ENCODE results near the gene ORC2. TPM values are rescaled to one million over a fixed set of nuclear protein-coding genes. Genes with fewer than 3 reads are reported as not detected.
"Not testable (repeated sequence)": the region's sequence is repeated elsewhere in the genome, so short reads cannot be mapped to it uniquely, and the experiment has no call there.

ORC2 gene
- total RNA-seq, 2 donors from 2014 or later: 19.2 to 21.3 TPM

GRCh38 chr2:200944467-200945394, 18.7 kb downstream of the ORC2 start:
- intact Hi-C loops (cut with DNase I): no loop called here
- no peak for DNase-seq (ENCODE audit: low spot score)

DNA sequence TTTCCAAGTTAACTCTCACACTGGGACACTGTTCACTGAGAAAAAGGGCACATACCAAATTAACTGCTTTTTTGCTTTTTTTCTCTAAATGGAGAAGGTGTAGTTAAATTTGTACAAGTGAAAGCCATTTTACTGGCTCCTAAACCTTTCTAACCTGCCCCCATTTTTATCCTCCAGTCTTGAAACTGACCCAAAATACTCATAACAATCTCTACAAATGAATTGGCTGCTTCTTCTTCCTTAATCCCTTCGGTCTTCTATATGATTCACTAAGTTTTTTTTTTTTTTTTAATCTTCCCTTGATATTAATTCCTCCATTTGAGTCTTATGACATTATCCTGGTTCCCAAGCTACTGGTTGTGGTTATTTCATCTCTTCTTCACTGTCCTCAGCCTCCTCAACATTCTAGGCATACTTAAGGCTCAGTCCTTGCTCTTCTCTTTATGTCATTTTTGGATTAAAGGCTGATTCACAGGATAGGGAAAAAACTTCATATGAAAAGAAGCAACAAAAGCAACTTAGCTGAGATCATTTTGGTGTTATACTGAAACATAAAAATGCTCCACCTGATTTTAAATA, 19.8 kb downstream of the ORC2 start:
- intact Hi-C loops (cut with DNase I): no loop called here

DNA sequence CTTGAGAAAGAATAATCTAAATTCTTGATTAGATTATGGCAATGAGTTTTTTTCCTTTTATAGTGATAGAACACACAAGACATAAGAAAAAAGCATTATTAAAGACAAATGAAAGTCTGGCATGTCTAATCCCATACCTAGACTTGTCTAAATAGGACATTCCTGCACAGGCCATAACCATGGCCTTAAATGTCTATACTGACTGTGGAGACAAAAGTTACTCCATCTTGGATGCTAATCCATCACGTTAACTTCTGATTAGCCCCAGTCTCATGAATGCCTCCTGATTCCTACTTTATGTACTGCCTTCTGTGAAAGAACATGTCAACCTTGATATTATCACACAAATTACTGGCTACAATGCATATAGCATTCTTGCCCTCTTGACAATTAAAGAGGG, 23.6 kb downstream of the ORC2 start:
- no peak for DNase-seq (ENCODE audit: low spot score)
- intact Hi-C loops (cut with DNase I): no loop called here

More for the DNA sequence above, 19.8 kb downstream of the ORC2 start:
- no peak for DNase-seq (ENCODE audit: low spot score)

- no peak for DNase-seq (ENCODE audit: low spot score)
- intact Hi-C loops (cut with DNase I): no loop called here
Observed at GRCh38 chr2:200930947-200931626, 32.4 kb downstream of the ORC2 start.

DNA sequence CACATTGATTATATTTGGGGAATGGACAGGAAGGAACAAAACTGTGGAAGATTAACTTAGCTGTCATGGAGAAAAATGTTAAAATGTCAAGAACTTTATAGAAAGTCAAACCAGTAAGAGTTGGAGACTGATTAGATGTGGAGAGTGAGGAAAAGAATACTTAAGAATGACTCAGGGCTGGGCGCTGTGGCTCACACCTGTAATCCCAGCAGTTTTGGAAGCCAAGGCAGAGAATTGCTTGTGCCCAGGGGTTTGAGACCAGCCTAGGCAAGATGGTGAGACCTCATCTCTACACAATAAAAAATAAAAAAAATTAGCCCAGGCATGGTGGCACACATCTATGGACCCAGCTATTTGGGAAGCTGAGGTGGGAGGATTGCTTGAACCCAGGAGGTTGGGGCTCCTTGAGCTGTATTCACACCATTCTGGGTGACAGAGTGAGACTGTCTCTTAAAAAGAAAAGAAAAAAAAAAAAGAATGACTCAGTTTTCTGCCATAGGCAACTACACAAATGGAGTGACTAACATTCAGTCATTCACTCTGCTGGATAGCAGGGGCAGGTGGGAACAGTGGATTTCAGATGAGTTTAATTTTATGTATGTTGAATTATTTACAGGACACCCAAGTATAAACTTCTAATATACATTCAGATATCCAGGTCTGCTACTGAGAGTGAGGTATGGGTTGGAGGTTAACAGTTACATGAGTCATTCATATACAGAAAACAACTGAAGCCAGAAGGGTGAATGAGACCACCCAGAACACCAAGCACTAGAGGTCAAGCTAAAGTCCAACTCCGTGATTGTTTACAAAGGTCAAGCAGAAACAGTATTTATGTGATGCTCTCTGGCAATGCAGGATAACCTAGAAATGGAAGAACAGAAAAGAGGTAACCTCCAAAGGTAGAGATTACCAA, 33.9 kb downstream of the ORC2 start:
- no peak for DNase-seq (ENCODE audit: low spot score)
- intact Hi-C loops (cut with DNase I): no loop called here

- intact Hi-C loops (cut with DNase I): no loop called here
- no peak for DNase-seq (ENCODE audit: low spot score)
Observed at GRCh38 chr2:200922439-200922838, 41.0 kb downstream of the ORC2 start.

- intact Hi-C loops (cut with DNase I): loop anchor here in 1 of 2 donors (10.0 kb wide), 1 partner anchor 251 kb away; no protein-coding TSS in a partner anchor
- DNase-seq (ENCODE audit: low spot score): no peak
Observed at GRCh38 chr2:200913654-200914053, 49.8 kb downstream of the ORC2 start.

- DNase-seq (ENCODE audit: low spot score): no peak
- intact Hi-C loops (cut with DNase I): loop anchor here in 1 of 2 donors (10.0 kb wide), 1 partner anchor 255 kb away; no protein-coding TSS in a partner anchor
Observed at GRCh38 chr2:200909958-200910357, 53.5 kb downstream of the ORC2 start.

GRCh38 chr2:200905618-200906296, 57.7 kb downstream of the ORC2 start:
- intact Hi-C loops (cut with DNase I): no loop called here

GRCh38 chr2:200901459-200902072, 61.9 kb downstream of the ORC2 start:
- no peak for DNase-seq (ENCODE audit: low spot score)
- intact Hi-C loops (cut with DNase I): loop anchor here in 1 of 2 donors (5.0 kb wide), 1 partner anchor 276 kb away; no protein-coding TSS in a partner anchor

More at GRCh38 chr2:200905618-200906296, 57.7 kb downstream of the ORC2 start:
- peak; percentile 89 for DNase-seq (ENCODE audit: low spot score)

DNA sequence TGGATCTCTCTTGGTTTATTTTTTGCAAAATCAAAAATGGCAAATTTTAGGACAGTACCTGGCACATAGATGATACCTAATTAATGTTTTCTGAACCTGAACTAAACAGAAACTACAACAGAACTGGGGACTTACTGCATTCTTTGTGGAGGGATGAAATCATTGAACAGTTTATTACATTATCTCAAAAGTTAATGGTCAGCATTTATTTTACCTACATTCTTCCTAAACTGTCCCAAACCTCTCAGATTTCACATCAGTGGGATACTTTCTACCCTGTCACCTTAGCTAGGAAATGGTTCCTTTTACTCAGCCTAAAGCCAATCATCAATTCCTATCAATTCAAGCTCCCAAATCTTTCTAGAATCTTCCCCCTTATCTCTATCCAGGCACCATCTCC, 64.0 kb downstream of the ORC2 start:
- intact Hi-C loops (cut with DNase I): no loop called here
- DNase-seq (ENCODE audit: low spot score): no peak

DNA sequence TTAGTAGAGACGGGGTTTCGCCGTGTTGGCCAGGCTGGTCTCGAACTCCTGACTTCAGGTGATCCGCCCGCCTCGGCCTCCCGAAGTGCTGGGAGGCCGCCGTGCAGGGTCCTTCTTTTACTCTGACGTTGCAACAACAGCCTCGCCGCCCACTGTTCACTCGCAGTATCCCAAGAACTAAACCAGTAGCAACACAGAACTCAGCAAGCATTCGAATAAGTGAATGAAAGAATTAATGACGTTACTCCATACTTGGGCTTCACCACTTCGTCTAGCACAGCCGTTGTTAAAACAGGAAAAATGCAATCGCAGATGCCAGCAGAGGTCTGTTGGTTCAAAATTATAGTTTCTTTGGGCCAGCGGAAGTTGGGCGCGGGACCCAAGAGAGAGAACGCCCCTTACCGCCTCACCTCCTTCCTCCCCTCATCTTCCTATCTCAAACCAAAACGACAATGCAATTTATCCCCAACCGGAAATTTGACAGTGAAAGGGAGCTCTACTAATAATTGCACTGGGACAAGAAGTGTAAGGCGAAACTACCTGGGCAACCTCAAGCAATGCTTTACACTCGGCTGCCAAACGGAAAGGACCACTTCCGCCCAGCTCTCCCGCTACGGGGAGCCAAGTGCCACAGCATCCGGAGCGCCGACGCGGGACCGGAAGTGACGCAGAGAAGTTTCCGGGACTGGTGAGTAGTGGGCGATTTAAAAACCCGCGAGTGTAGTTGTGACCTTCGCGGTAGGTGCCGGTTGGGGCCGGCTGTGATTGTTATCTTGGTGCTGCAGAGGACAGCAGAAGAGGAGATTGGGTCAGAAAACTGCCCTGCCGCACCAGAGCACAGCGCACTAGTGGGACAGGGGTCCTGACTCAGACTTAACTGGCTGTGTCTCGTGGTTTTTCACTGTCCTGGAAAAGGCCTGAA, 74.5 kb downstream of the ORC2 start, which contains the start of the genes NIF3L1 and PPIL3:
Gene NIF3L1 (plus strand): TSS at position 668 of the 922 bp plus-strand sequence. CDS start 2,573 bp downstream, outside the sequence.
Gene PPIL3 (minus strand): TSS at position 374 of the 922 bp plus-strand sequence. CDS start 1,462 bp downstream, outside the sequence.
- peak; percentile 99 for DNase-seq (ENCODE audit: low spot score)
- intact Hi-C loops (cut with DNase I): no loop called here

DNA sequence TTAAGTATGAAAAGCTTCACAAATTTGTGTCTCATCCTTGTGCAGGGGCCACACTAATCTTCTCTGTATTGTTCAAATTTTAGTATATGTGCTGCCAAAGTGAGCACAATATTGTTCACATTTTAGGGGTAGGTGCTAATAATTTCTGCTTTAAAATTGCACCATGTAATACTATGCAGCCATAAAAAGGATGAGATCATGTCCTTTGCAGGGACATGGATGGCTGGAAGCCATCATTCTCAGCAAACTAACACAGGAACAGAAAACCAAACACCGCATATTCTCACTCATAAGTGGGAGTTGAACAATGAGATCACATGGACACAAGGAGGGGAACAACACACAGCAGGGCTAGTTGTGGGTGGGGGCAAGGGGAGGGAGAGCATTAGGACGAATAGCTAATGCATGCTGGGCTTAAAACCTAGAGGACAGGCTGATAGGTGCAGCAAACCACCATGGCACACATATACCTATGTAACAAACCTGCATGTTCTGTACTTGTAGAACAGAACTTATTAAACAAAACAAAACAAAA, 81.7 kb downstream of the ORC2 start:
- intact Hi-C loops (cut with DNase I); DNase-seq (ENCODE audit: low spot score): not testable (repeated sequence)

DNA sequence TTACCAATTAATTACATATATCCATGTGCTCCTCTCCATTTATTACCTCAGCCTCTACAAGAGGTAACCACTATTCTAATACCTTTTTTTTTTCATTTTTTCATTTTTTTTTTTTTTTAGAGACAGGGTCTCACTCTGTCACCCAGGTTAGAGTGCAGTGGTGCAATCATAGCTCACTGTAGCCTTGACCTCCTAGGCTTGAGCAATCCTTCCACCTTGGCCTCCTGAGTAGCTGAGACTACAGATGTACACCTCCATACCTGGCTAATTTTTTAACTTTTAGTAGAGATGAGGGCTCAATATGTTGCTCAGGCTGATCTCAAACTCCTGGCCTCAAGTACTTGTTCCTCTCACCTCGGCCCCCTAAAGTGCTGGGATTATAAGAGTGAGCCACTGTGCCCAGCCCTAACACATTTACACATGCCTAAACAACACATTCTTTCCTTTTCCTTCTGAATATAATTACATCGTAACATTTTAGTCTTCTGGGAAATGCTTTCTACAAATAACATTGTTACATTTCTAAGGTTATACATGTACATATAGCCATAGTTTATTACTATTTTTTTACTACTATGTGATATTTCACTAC, 85.1 kb downstream of the ORC2 start:
- DNase-seq (ENCODE audit: low spot score): no peak
- intact Hi-C loops (cut with DNase I): no loop called here

DNA sequence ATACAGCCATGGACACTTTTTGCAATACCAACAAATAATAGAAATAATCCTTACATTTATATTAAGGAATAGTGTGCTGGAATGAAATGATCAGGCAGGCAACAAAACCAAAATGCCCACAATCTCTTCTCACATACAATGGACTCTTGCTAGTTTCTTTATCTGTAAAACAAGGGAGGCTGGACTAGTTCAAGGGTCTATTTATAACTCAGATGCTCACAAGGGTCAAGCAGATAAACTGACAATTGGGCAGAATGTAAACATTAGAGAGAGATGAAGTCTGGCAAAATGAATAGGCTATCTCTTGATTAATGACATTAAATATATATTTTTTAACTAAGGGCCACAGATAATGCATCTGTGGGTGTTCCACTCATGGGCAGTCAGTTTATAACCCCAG, 86.0 kb downstream of the ORC2 start:
- intact Hi-C loops (cut with DNase I): no loop called here
- no peak for DNase-seq (ENCODE audit: low spot score)

- no peak for DNase-seq (ENCODE audit: low spot score)
- intact Hi-C loops (cut with DNase I): no loop called here
Observed at GRCh38 chr2:200873560-200873959, 89.9 kb downstream of the ORC2 start.
